ENCODE results near the gene OR4A16.

The OR4A16 gene, protein sequence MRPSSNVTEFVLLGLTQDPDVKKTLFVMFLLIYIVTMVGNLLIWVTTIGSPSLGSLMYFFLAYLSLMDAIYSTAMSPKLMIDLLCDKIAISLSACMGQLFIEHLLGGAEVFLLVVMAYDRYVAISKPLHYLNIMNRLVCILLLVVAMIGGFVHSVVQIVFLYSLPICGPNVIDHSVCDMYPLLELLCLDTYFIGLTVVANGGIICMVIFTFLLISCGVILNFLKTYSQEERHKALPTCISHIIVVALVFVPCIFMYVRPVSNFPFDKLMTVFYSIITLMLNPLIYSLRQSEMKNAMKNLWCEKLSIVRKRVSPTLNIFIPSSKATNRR

DNA sequence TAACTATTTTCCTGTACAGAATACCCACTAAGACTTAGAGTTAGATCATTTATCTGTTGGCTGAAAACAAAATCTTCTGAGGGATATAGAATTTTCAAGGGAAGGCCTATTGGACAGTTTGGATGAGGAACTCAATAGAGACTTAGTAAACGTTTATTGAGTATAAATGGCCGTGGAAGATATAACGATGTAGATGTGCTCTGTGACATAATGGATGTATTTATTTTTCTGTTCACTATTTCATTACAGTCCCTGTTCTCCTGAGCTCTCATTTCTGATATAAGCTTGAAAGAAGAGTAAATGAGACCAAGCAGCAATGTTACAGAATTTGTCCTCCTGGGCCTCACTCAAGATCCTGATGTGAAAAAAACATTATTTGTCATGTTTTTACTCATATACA, at the start of gene OR4A16:
OR4A16 (plus strand) TSS at position 301 of the 400 bp plus-strand sequence; CDS start at position 301, 0 bp downstream.
- no peak for DNase-seq (ENCODE audit: low spot score)

DNA sequence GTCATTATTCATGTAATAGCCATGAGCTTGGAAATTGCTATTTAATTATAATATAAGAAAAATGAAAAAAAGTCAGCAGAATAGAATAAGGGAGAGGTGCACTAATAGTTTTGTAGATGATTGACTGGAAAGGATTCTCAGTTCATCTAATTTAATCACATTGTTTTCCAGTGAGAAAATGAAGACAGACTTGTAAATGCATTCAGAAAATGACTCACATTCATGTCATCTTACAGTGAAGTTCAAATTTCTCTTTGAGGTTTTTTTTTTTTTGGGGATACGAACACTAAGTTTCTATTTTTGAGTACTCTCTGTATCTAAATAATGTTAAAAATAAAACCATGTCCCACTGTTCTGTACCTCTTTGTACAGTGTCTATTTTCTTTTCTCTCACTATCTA, 18.5 kb upstream of the OR4A16 start:
- DNase-seq (ENCODE audit: low spot score) = no peak

DNA sequence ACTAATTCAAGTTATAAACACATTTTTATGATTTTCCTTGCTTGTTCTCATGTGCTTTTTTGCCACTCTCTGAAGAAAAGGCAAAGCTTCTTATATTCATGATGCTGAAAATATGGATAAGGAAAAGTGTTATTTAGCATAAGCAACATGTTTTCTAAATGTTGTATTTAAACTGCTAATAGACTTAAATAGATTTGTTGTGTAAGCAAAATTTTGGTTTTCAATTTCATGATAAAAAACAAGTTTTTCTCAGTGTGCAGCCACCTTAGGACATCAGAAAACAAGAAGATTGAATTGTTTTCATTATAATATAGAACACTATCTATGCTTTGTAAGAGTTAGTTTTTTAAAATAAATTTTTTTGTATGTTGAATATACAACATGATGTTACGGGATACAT, 2.3 kb downstream of the OR4A16 start:
- DNase-seq (ENCODE audit: low spot score) = no peak

DNA sequence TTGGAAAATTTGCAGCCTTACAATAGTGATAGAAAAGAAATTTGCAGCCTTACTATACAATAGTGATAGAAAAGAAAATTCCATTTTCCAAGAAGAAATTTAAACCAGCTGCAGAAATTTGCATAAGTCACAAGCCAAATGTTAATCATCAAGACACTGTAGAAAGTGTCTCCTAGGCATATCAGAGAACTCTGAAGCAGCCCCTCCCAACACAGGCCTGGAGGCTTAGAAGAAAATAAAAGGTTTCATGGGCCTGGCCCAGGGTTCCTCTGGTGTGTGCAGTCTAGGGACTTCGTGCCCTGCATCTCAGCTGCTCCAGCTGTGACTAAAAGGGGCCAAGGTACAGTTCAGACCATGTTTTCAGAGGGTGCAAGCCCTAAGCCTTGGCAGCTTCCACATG, 6.0 kb downstream of the OR4A16 start:
- DNase-seq (ENCODE audit: low spot score) = no peak

DNA sequence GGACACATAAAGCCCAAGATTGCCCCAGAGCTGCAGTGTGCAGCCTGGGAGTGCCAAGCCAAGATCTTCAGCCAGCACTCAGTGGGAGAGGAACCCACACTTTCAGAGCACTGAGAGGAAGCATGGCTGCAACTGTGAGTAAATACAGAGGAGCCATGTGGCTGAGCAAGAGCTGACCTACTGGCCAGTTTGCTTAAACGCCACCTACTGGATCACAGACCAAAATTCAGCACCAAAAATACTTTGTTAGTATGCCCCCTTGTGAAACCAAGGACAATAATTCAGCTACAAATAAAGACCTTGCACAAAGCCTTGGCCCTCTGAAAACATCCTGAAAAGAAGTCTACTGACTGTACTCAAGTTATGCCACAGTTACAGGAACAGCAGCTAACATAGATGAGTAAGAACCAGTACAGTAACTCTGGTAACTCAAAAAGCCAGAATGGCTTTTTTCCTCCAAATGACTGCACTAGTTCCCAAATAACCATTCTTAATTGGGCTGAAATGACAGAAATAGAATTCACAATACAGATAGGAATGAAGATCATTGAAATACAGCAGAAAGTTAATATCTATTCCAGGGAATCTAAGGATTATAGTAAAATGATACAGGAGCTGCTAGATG, 14.7 kb downstream of the OR4A16 start:
- no peak for DNase-seq (ENCODE audit: low spot score)

DNA sequence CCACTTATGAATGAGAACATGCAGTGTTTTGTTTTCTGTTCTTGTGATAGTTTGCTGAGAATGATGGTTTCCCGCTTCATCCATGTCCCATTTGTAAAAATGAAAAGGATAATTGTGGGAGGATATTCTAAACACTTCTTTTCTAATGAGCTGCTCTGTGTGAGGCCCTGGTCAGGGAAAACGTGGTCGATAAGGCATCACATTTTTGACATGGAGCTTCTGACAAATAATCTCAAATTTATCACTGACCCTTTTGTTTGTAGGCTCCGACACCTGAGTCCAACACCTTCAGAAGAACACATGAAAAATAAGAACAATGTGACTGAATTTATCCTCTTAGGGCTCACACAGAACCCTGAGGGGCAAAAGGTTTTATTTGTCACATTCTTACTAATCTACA, 24.7 kb downstream of the OR4A16 start, which contains the start of gene OR4A15:
OR4A15 (plus strand) TSS at position 301 of the 400 bp plus-strand sequence; CDS start at position 301, 0 bp downstream.
- no peak for DNase-seq (ENCODE audit: low spot score)
